Aorta (tissue), 5 donors: ENCODE data around the gene DCTN3. TPM values are rescaled to one million over a fixed set of nuclear protein-coding genes. Genes with fewer than 3 reads are reported as not detected.
A peak's percentile ranks its signal among the peaks of the same experiment; 100 is the strongest.

Experiments
- ATAC-seq: fragments of 200-7000 bp; cut with Tn5 transposase; one replicate; pipeline ENCODE4 v1.9.1; 2022; ENCODE audit warnings: moderate library complexity; ENCODE audit not compliant: low FRiP score
- DNase-seq, 2 donors: peaks; one replicate each; pipeline ENCODE4 v3.0.0-alpha.2; 2020
- H3K27ac ChIP-seq, 2 donors: one replicate each; pipeline ENCODE4 v1.5.1; 2013; ENCODE audit warnings: low read length in 2 of 2, mild to moderate bottlenecking in 2 of 2, moderate library complexity in 2 of 2, control low read depth in 1 of 2, inconsistent platforms in 1 of 2, low read depth in 1 of 2
- H3K27me3 ChIP-seq, 2 donors: one replicate each; pipeline ENCODE4 v1.6.1; 2013; ENCODE audit warnings: control low read depth in 1 of 2, low read length in 1 of 2, mild to moderate bottlenecking in 1 of 2, moderate library complexity in 1 of 2; ENCODE audit not compliant: insufficient read depth in 2 of 2, control insufficient read depth in 1 of 2
- H3K36me3 ChIP-seq, 2 donors: one replicate each; pipeline ENCODE4 v1.6.1; 2013; ENCODE audit warnings: control low read depth in 1 of 2, low read length in 1 of 2, mild to moderate bottlenecking in 1 of 2; ENCODE audit not compliant: insufficient read depth in 2 of 2, control insufficient read depth in 1 of 2
- H3K4me1 ChIP-seq, 2 donors: one replicate each; pipeline ENCODE4 v1.6.1; 2013; ENCODE audit warnings: low read length in 2 of 2, control low read depth in 1 of 2, mild to moderate bottlenecking in 1 of 2, moderate library complexity in 1 of 2; ENCODE audit not compliant: insufficient read depth in 2 of 2, control insufficient read depth in 1 of 2
- H3K4me3 ChIP-seq, 2 donors: one replicate each; pipeline ENCODE4 v1.5.1; 2013; ENCODE audit warnings: low read length in 2 of 2, control low read depth in 1 of 2, mild to moderate bottlenecking in 1 of 2
- H3K9me3 ChIP-seq: one replicate; pipeline ENCODE4 v1.6.1; 2013; ENCODE audit warnings: mild to moderate bottlenecking, low read length; ENCODE audit not compliant: control insufficient read depth
- WGBS, 2 donors: extraction: QIAGEN DNeasy Blood & Tissue Kit; methylation state at CpG; one replicate each; pipeline ENCODE4 v1.1.7; 2013; 5-methylcytosine and 5-hydroxymethylcytosine counted together
- intact Hi-C, 2 donors: fragments of 100-400 bp; cut with DNase I; formaldehyde crosslinking; loops; one replicate each; pipeline versions ENCODE4 v1.14.2 to v1.15.0; 2022
- polyA plus RNA-seq, 2 donors: library from polyadenylated mRNA; stranded (reverse); fragments of 200-250 nt; gene quantifications; one replicate each; pipeline ENCODE4 v1.2.3, GENCODE V29; 2013
- total RNA-seq, 2 donors: library from RNA; stranded (reverse); fragmentation: NEBNext Ultra II Directional; extraction: Animal tissue kit (Norgen Biotek cat#: 25700); gene quantifications; one replicate each; pipeline ENCODE4 v1.2.1, GENCODE V29; 2021
- donor health status: healthy with polysubstance abuse.
- donor health status: Bipolar disorder and iron deficiency.
- donor health status: DM: no; HTN: no; CAD: no.
- donor health status: DM: no; HTN: no; CAD: no.
- donor health status: DM: yes; HTN: yes; CAD: no.

Gene DCTN3
- total and polyA plus RNA-seq, 4 donors = 56.7 to 111 (median 83.8) TPM

DNA sequence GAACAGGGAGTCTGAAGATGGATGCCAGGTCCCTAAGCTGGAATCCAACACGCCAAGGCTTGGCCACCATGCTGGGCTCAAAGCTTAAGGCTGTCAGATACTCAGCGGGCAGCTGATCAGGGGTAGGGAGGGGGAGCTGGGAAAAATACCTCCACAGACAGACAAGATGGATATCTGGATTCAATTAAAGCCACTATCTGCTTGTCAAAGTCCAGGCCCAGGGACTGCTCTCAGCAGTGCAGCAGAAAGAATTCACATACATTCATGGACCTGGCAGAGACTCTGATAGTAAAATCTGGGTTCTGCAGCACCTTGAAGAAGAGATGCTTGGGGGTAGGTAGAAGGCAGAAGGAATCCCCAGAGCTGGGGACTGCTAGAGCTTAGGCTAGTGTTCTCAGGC lies 5.2 kb downstream of the DCTN3 start:
- no peak for ATAC-seq
- H3K9me3 ChIP-seq = no peaks in the 10 kb centered on the region
- 86 to 87% methylated on average over 2 of the region's 2 CpGs for WGBS, 2 donors
- no peaks in the 10 kb centered on the region for H3K36me3 ChIP-seq
- no peak overlapping the region for H3K4me3 ChIP-seq
- no peaks in the 10 kb centered on the region for H3K4me1 ChIP-seq
- intact Hi-C loops = no loop called here
- no peak overlapping the region for H3K27ac ChIP-seq
- H3K27me3 ChIP-seq = no peaks in the 10 kb centered on the region
- peak in 1 of 2 donors; percentile 15 for DNase-seq

DNA sequence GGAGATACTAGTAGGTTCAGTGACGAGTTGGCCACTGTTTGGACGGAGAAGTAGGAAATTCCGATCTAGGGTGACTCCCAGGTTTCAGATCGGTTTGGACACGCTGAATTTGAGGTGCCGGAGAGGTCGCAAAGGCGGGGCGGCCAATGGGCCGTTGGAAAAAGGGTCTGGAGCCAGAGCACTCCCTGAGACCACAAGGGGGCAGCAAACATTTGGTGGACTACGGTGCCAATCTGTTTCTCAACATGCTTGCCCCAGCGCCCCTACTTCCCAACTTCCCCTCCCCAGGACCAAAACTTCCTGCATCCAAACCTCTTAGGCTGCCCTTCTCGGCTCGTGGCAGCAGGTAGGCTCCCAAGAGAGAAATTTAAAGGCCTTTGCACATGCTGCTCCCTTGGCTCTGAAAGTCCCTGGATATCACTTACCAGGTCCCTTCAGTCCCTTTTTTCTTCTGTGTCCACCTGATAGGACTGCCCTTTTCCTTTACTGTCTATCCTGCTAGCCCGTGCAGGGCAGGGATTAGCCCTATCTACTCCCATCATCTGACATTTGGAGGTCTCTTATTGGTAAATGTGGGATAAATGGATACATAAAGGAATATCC lies 7.4 kb downstream of the DCTN3 start:
- Histone ChIP-seq H3K27ac (no peak overlapping the region), H3K36me3 (no peaks in the 10 kb centered on the region), H3K27me3 (no peaks in the 10 kb centered on the region), H3K9me3 (no peaks in the 10 kb centered on the region), H3K4me3 (peak overlapping the region in 1 of 2 donors; percentile 37), H3K4me1 (no peaks in the 10 kb centered on the region)
- ATAC-seq (peak; percentile 89), DNase-seq (peak; percentile 86 to 88)
- intact Hi-C loops = loop anchor here in 1 of 2 donors (2.0 kb wide), 1 partner anchor 20 kb away; no protein-coding TSS in a partner anchor
- WGBS, 2 donors = 3 to 5% methylated on average over 15 of the region's 15 CpGs

DNA sequence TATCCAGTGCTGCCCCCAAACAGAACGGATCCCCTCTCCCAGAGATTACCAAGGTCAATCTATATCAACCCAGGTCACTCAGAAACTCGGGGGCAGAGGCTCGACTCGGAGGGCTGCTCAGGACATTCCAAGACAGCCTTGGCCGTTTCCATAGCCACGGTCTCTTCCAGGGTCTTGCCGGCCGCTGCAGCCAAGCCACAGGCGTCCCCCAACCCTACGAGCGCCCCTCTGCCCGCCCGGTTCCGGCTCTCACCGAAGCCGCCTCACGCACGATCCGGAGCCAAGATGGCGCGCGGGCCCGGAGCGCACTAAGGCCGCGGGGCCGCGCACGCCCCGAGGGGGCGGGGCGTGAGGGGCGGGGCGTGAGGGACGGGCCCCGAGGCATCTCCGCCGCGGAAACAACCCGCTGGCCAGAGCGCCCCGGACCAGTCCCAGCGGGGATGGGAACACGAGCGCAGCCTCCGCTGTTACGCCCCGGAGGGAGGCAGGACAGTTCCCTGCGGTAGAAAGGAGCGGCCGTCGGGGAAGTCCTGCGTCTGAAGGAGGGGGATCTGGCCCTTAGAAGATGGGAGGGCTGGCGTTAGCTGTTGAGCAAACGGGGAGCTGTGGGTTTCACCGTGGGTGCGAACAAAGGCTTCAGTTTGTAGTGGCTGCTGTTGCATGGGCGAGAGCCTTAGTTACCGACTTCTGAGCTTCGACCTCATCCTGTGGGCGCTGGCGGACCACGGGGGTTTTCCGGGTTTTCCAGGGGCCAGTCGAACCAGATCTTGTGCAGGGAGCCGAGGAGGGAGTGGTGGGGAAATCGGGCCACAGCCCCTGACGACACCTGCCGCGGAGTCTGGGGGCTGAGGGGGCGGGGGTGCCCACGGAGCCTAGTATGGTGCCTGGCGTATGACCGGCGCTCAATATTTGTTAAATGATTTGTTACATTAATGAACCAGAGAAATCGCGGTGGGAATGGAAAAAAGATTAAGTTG lies 8.2 kb downstream of the DCTN3 start, which contains the start of gene RPP25L:
TSS of gene RPP25L (minus strand) at position 287 of the 977 bp plus-strand sequence. CDS start 801 bp downstream, outside the sequence.
- peak within 1 kb of the TSS in 1 of 2 donors; percentile 9 for H3K27ac ChIP-seq
- no peaks in the 10 kb centered on the region for H3K27me3 ChIP-seq
- no peaks in the 10 kb centered on the region for H3K9me3 ChIP-seq
- intact Hi-C loops = loop anchor here in 1 of 2 donors (2.0 kb wide), 1 partner anchor 21 kb away; no protein-coding TSS in a partner anchor
- H3K4me3 ChIP-seq = peak within 1 kb of the TSS; percentile 41 to 53
- 1% methylated on average over 76 to 77 of the region's 77 CpGs for WGBS, 2 donors
- ATAC-seq (peak; percentile 98), DNase-seq (peak; percentile 91 to 95)
- H3K36me3 ChIP-seq = no peaks in the 10 kb centered on the region
- H3K4me1 ChIP-seq = no peaks in the 10 kb centered on the region

DNA sequence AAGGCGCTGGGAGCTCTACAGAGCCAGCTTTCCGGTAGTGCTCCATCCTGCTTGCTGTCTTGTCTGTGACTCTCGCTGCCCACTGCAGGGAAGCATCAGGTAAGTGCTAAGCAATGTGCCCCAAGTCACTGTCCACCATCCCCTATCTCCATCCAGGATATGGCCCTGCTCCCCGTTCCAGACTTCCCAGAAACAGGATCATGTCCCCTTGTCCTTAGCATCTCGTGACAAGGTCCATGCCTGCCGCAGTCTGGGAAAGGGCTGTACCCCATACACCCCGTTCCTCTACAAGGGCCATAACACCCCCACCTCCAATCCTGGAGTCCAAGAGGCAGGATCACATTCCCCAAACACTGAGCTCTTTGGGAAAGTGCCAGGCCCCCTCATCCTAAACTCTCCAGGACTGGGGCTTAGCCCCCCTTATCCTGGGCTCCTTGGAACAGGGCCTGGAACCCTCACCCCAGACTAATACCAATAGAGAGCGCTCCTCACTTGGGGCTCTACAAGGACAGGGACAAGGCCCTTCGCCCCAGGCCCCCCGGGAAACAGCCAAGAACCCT lies 9.0 kb downstream of the DCTN3 start:
- Histone ChIP-seq H3K27me3 (no peaks in the 10 kb centered on the region), H3K36me3 (no peaks in the 10 kb centered on the region), H3K27ac (no peak overlapping the region), H3K4me3 (peak overlapping the region; percentile 41 to 53), H3K9me3 (no peaks in the 10 kb centered on the region), H3K4me1 (no peaks in the 10 kb centered on the region)
- intact Hi-C loops = no loop called here
- peak; percentile 24 for ATAC-seq
- WGBS, 2 donors = 74 to 78% methylated on average over 10 of the region's 10 CpGs
- peak in 1 of 2 donors; percentile 48 for DNase-seq

GRCh38 chr9:34610434-34611206 lies 9.7 kb downstream of the DCTN3 start:
- DNase-seq (peak in 1 of 2 donors; percentile 37), ATAC-seq (no peak)
- WGBS, 2 donors = 94 to 96% methylated on average over 20 of the region's 20 CpGs
- H3K9me3 ChIP-seq = no peaks in the 10 kb centered on the region
- intact Hi-C loops = no loop called here
- no peaks in the 10 kb centered on the region for H3K36me3 ChIP-seq
- no peaks in the 10 kb centered on the region for H3K27me3 ChIP-seq
- no peaks in the 10 kb centered on the region for H3K4me1 ChIP-seq
- no peak overlapping the region for H3K4me3 ChIP-seq
- H3K27ac ChIP-seq = no peak overlapping the region

DNA sequence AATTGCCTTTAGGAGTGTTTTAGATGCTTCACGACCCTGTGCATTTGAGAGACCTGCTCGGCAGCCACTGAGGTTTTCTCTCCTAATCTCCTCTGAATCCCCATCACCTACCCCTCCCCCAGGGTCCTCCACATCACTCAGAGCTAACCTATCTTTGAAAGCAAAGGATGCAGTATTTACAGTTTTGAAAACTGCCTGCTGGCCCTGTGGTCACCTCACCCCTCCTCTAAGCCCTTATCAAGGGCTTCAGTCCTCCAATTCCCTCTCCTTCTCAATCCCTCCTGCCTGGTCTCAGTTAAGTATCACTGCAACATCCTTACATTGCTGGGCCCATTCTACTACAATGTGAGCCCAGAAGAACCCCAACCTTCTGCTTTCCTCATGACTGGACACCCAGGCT lies 13.0 kb downstream of the DCTN3 start:
- no peak overlapping the region for H3K27ac ChIP-seq
- intact Hi-C loops = loop anchor here in 1 of 2 donors (10.0 kb wide), 1 partner anchor 173 kb away; no protein-coding TSS in a partner anchor
- H3K36me3 ChIP-seq = no peaks in the 10 kb centered on the region
- H3K27me3 ChIP-seq = no peaks in the 10 kb centered on the region
- no peaks in the 10 kb centered on the region for H3K4me1 ChIP-seq
- 53 to 57% methylated on average over 2 of the region's 2 CpGs for WGBS, 2 donors
- no peak overlapping the region for H3K4me3 ChIP-seq
- H3K9me3 ChIP-seq = no peaks in the 10 kb centered on the region
- ATAC-seq (no peak), DNase-seq (no peak)

- no peaks in the 10 kb centered on the region for H3K36me3 ChIP-seq
These were observed 13.4 kb downstream of the DCTN3 start for GRCh38 chr9:34606905-34607304.

DNA sequence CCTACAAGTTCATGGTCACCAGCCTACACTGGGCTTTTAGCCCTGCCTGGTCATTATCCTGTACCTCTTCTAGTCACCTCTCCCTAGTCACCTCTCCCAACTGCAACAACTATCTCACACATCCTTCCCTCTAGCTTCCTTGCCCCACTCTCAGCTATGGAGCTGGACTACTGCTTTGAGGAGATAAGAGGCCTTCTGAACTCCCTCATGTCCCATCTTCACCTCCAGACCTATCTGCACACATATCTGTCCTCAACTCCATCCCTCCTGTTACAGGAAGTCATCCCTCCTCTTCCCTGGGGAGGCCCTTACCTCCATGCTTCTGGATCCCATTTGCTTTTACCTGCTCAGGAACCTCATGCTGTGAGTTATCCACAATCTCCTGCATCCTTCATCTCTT lies 14.1 kb downstream of the DCTN3 start:
- intact Hi-C loops = loop anchor here in 1 of 2 donors (10.0 kb wide), 1 partner anchor 171 kb away; no protein-coding TSS in a partner anchor

More at GRCh38 chr9:34606905-34607304, 13.4 kb downstream of the DCTN3 start:
- Histone ChIP-seq H3K9me3 (no peaks in the 10 kb centered on the region), H3K4me3 (no peak overlapping the region), H3K4me1 (no peaks in the 10 kb centered on the region), H3K27ac (no peak overlapping the region), H3K27me3 (no peaks in the 10 kb centered on the region)
- 83 to 87% methylated on average over 3 of the region's 3 CpGs for WGBS, 2 donors
- no peak for ATAC-seq
- no peak for DNase-seq
- intact Hi-C loops = loop anchor here in 1 of 2 donors (10.0 kb wide), 1 partner anchor 172 kb away; no protein-coding TSS in a partner anchor

More for the DNA sequence above, 14.1 kb downstream of the DCTN3 start:
- Histone ChIP-seq H3K4me1 (no peaks in the 10 kb centered on the region), H3K9me3 (no peaks in the 10 kb centered on the region), H3K36me3 (no peaks in the 10 kb centered on the region), H3K27me3 (no peaks in the 10 kb centered on the region), H3K27ac (no peak overlapping the region), H3K4me3 (no peak overlapping the region)
- ATAC-seq (no peak), DNase-seq (no peak)
